Endothelial cell of umbilical vein (primary cell): ENCODE data around the gene SLC35B4.

Experiments used
- CTCF ChIP-seq, 2 donors: IDR thresholded peaks; 1 replicate in 1 of 2; 2 replicates in 1 of 2; pipeline ENCODE4 v1.5.1; 2011; ENCODE audit warnings: low read length in 2 of 2, mild to moderate bottlenecking in 2 of 2, moderate library complexity in 2 of 2, control low read depth in 1 of 2, inconsistent platforms in 1 of 2, low read depth in 1 of 2; ENCODE audit not compliant: insufficient read depth in 1 of 2; ENCODE audit errors: extremely low read depth in 1 of 2
- EZH2 ChIP-seq: IDR thresholded peaks from 2 replicates; pipeline ENCODE4 v1.6.1; 2012; ENCODE audit warnings: borderline replicate concordance, low read depth, mild to moderate bottlenecking, moderate library complexity, low read length, inconsistent platforms; ENCODE audit not compliant: severe bottlenecking
- MYC ChIP-seq: IDR thresholded peaks from one replicate; pipeline ENCODE4 v1.6.1; 2011; ENCODE audit warnings: mild to moderate bottlenecking, low read depth, low read length
- POLR2A ChIP-seq: IDR thresholded peaks from 2 replicates; pipeline ENCODE4 v1.6.1; 2012; ENCODE audit warnings: low read depth, mild to moderate bottlenecking, control low read depth, low read length

- TF ChIP-seq EZH2 (no peak), CTCF (IDR thresholded peaks at IDR 0.05; ENCODE audit: extremely low read depth in 1 of 2, insufficient read depth in 1 of 2, low read depth in 1 of 2, low read length in 2 of 2) (no peak), MYC (no peak), POLR2A (no peak)
These were observed 26.4 kb downstream of the SLC35B4 start for GRCh38 chr7:134290286-134290685.
